Omental fat pad (tissue), 4 donors: ENCODE measurements around the gene TBC1D22A. TPM values are rescaled to one million over a fixed set of nuclear protein-coding genes. Genes with fewer than 3 reads are reported as not detected.
"Not testable (repeated sequence)": the region's sequence is repeated elsewhere in the genome, so short reads cannot be mapped to it uniquely, and the experiment has no call there.

Experiments
- ATAC-seq: fragments of 150-250 bp; one replicate; pipeline ENCODE4 v1.9.1; 2016; ENCODE audit warnings: mild to moderate bottlenecking, moderate library complexity; ENCODE audit not compliant: low FRiP score
- DNase-seq: peaks from one replicate; pipeline ENCODE4 v3.0.0-alpha.2; 2019; ENCODE audit warnings: low spot score
- total RNA-seq, 4 donors: library from RNA; depleted of rRNA; stranded (reverse); fragments of >200 nt; gene quantifications; one replicate each; pipeline ENCODE4 v1.1.0, GENCODE V29; 2016
- TF ChIP-seq, protein P1 (sequence below), 3 donors: fragments of 450-650 bp; IDR thresholded peaks; one replicate each; pipeline ENCODE4 v1.5.1; 2016 to 2017; ENCODE audit warnings: antibody characterized with exemption in 3 of 3, mild to moderate bottlenecking in 3 of 3, moderate library complexity in 2 of 3

TBC1D22A gene
- total RNA-seq, 4 donors from 2014 or later: 21.3 to 31.2 (median 24.5) TPM

DNA sequence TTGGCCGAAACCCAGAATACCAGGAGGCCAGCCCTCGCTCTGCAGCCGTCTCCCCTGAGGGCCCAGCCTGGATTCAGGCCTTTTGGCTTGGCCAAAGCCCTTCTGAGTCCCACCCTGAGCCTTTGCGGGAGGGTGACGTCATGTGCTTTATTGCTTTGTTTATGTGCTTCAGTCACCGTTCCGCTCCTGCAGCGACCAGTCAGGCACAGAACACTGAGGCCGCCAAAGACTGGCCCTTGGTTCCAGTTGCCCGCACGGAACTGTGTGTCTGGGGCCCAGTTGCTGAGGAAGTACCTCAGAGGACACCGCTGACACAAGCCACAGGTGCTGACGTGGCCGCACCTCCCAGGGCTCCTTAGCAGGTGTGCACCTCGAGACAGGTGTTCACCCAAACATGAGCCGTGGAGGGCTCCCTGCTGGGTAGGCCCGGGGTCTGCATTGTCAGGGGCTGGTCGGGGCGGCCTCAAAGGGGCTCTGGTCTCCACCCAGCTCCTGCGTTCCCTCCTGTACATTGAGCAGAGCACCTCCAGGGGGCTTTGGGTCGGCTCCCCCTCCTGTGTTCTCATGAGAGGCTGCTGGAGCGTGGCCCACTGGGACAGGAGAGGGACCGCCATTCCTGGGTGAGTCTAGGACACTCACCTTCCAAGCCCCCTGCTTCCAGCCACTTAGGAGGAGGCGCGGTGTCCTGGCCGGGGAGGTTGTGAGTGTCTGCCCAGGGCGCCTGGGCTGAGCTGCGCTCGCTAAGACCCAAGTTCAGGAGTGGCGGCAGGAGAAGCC lies 376.8 kb downstream of the TBC1D22A start:
- TF ChIP-seq, protein P1, sequence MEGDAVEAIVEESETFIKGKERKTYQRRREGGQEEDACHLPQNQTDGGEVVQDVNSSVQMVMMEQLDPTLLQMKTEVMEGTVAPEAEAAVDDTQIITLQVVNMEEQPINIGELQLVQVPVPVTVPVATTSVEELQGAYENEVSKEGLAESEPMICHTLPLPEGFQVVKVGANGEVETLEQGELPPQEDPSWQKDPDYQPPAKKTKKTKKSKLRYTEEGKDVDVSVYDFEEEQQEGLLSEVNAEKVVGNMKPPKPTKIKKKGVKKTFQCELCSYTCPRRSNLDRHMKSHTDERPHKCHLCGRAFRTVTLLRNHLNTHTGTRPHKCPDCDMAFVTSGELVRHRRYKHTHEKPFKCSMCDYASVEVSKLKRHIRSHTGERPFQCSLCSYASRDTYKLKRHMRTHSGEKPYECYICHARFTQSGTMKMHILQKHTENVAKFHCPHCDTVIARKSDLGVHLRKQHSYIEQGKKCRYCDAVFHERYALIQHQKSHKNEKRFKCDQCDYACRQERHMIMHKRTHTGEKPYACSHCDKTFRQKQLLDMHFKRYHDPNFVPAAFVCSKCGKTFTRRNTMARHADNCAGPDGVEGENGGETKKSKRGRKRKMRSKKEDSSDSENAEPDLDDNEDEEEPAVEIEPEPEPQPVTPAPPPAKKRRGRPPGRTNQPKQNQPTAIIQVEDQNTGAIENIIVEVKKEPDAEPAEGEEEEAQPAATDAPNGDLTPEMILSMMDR (IDR thresholded peaks at IDR 0.05): no peak
- ATAC-seq: no peak
- DNase-seq: no peak

DNA sequence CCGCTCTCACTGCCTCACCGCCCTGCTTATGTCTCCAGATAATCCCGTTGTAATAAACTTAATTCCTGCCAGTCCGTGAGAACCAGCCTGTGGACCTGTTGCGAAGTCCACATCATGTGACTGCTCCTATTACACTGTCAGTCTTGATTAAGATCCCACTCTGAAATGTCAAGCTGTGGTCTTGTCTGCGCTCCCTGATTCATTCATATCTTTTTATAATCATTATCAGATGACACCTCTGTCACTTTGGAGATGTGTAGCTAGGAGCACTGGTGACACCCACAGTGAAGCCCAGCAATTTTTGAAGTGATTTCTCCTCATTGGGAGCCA lies 377.3 kb downstream of the TBC1D22A start:
- ATAC-seq: no peak
- no peak for DNase-seq
- TF ChIP-seq, protein P1 (IDR thresholded peaks at IDR 0.05): no peak

DNA sequence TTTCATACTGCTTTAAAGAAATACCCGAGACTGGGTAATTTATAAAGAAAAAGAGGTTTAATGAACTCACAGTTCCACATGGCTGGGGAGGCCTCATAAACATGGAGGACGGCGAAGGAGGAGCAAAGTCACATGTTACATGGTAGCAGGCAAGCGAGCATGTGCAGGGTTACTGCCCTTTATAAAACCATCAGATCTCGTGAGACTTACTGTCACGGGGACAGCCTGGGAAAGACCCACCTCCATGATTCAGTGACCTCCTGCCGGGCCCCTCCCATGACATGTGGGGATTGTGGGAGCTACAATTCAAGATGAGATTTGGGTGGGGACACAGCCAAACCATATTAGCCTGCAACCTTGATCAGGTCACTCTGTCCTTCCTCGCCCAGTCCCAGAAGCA lies 378.5 kb downstream of the TBC1D22A start:
- DNase-seq, ATAC-seq: not testable (repeated sequence)

DNA sequence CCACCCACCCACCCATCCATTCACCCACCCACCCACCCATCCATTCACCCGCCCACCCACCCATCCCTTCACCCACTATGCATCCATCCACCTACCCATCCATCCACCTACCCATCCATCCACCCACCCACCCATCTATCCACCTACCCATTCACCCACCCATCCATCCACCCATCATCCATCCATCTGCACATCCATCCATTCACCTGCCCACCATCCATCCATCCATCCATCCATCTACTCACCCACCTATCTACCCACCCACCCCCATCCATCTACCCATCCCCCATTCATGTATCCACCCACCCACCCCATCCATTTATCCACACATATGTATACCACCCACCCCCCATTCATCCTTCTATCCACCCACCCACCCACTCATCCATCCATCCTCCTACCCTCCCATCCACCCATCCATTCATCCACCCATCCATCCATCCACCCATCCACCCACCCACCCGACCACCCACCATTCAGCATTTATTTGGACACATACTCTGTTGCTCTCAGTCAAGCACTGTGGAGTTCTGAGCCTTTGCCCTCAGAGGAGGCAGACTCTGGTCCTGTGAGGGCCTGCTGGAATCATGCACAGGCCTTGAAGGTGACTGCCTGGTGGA lies 380.1 kb downstream of the TBC1D22A start:
- TF ChIP-seq, protein P1 (IDR thresholded peaks at IDR 0.05): no peak
- ATAC-seq (no peak), DNase-seq (no peak)

DNA sequence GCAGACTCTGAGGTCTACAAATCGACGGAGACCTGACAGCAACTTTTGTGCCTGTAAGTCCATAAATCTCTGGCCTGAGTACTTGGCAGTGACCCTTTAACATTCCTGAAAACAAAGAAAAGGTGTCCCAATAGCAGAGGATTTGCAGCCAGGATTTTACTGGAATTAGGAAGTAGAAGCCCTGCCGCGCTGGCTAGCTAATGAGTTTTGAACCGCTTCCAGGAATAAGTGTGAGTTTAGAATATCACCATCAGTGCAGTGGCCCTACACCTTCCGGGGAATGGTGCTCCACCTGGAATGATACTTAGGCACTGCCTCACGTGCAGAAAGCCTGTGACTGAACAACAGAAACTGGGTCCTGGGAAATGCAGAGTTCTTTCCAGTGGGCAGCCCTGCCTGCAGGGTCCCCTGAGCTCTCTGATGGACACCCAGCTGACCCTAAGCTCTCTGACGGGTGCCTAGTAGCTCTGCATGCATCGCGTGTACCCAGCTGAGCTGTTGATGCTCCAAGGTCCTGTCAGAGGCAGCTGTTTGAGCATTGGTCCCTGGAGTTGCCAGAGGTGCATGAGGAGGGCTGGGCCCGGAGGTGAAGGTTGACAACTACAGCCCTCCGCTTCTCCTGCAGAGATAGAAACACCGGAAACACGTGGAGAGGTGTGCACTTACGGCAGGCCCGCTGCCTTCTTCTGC lies 380.9 kb downstream of the TBC1D22A start:
- no peak for DNase-seq
- TF ChIP-seq, protein P1 (IDR thresholded peaks at IDR 0.05): no peak
- no peak for ATAC-seq

DNA sequence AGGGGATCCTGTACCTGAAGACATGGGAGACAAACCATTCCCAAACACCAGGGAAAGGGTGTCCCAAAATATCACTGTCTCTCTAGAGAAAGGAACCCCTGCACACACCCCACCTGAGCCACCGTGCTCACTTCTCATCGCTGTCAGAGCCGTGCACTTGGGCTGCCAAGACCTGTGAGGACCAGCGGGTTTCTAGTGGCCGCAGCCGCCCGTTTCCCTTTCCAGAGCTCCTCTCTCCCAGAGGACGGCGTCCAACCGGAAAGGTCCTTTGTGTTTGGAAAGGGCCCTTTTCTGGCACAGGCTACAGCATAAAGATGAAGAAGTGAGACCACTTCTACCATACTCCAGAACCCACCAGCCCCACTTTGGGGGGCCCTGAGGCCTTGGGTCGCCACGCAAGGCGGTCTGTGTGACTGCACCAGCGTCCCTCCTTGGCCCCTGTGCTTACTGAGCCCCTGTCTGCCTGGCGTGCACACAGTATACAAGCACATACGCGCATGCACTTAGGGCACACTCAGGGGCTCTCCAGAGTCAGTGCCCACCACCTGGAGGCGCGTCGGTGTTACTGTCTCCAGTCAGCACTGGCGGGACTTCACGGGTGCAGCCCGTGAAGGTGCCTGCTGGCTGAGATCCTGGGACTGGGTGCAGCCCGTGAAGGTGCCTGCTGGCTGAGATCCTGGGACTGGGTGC lies 381.8 kb downstream of the TBC1D22A start:
- ATAC-seq (no peak), DNase-seq (no peak)
- TF ChIP-seq, protein P1 (IDR thresholded peaks at IDR 0.05): no peak

DNA sequence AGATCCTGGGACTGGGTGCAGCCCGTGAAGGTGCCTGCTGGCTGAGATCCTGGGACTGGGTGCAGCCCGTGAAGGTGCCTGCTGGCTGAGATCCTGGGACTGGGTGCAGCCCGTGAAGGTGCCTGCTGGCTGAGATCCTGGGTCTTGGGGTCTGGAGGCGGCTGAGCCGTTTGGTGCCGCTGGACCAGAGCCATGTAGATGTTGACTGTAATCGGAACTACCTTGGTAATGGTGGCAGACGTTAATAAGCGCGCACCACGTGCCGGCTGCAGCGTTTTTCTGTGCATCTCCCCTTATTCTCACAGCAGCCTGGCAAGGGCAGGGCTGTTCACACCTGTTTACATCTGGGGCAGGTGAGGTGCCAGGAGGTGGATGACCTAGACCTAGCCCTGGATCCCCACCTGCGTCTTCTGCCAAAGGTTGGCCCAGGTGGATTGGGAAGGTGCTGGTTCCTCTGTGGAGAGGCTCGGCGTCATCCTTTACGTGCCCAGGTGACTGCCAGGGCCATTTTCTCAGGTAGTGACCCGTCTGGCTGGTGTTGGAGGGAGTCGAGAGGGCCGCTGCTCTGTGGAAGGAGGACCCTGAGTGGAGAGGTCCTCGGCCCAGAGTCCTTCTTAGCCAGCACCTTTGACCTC lies 382.5 kb downstream of the TBC1D22A start:
- DNase-seq: no peak
- TF ChIP-seq, protein P1 (IDR thresholded peaks at IDR 0.05): no peak
- no peak for ATAC-seq
